HG03342 (cell line): ENCODE data around the gene RPGRIP1.
A peak's percentile ranks its signal among the peaks of the same experiment; 100 is the strongest.
"Not testable (repeated sequence)": the region's sequence is repeated elsewhere in the genome, so short reads cannot be mapped to it uniquely, and the experiment has no call there.

ENCODE experiments used
- ATAC-seq: cut with Tn5 transposase; IDR thresholded peaks from one replicate; pipeline ENCODE4 v1.9.1; 2021; ENCODE audit warnings: mild to moderate bottlenecking, moderate library complexity; ENCODE audit not compliant: unreplicated experiment

The RPGRIP1 gene

DNA sequence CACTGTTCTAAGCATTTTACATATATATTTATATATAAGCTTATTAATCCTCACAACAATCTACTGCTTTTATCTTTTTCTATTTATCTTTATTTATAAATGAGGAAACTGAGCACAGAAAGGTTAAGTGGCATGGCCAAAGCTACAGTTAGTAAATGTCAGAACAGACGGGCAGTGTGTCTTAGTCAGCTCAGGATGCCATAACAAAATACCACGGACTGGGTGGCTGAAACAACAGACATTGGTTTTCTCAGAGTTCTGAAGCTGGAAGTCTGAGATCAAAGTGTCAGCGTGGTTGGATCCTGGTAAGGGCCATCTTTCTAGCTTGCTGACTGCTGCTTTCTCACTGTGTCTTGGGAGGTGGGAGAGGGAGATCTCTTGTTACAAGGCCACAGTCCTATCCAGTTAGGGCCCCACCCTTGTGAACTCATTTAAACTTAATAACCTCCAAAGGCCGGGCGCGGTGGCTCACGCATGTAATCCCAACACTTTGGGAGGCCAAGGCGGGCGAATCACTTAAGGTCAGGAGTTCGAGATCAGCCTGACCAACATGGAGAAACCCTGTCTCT, 19.8 kb downstream of the RPGRIP1 start:
- no peak for ATAC-seq

DNA sequence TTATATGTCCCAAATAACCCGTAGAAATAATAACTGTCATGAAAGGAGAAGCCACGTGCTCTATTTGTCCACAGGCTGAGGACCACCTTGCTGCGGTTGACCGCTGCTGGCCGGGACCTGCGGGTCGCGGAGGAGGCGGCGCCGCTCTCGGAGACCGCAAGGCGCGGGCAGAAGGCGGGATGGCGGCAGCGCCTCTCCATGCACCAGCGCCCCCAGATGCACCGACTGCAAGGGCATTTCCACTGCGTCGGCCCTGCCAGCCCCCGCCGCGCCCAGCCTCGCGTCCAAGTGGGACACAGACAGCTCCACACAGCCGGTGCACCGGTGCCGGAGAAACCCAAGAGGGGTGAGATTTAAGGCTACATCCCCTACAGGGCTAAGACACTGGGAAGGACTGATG, 21.0 kb downstream of the RPGRIP1 start:
- ATAC-seq = no peak

- ATAC-seq = no peak
Observed at GRCh38 chr14:21302013-21302835, 22.3 kb downstream of the RPGRIP1 start.

GRCh38 chr14:21302836-21303140, 22.9 kb downstream of the RPGRIP1 start:
- not testable (repeated sequence) for ATAC-seq

DNA sequence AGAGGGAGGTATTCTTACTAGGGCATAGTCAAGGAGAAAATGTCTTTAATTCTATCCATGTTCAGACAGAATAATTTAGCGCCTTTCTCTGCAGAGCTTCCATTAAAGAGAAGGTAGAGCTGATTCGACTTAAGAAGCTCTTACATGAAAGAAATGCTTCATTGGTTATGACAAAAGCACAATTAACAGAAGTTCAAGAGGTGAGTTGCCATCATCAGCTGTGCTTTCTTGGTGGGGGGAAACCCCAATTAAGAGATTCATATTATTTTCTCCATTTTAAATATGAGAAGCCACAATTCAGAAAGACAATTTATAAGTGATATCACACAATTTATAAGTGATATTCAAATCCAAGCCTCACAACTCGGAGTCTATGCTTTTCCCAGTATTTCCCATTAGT, 27.8 kb downstream of the RPGRIP1 start:
- no peak for ATAC-seq

GRCh38 chr14:21308132-21308478, 28.2 kb downstream of the RPGRIP1 start:
- ATAC-seq = peak; percentile 11

DNA sequence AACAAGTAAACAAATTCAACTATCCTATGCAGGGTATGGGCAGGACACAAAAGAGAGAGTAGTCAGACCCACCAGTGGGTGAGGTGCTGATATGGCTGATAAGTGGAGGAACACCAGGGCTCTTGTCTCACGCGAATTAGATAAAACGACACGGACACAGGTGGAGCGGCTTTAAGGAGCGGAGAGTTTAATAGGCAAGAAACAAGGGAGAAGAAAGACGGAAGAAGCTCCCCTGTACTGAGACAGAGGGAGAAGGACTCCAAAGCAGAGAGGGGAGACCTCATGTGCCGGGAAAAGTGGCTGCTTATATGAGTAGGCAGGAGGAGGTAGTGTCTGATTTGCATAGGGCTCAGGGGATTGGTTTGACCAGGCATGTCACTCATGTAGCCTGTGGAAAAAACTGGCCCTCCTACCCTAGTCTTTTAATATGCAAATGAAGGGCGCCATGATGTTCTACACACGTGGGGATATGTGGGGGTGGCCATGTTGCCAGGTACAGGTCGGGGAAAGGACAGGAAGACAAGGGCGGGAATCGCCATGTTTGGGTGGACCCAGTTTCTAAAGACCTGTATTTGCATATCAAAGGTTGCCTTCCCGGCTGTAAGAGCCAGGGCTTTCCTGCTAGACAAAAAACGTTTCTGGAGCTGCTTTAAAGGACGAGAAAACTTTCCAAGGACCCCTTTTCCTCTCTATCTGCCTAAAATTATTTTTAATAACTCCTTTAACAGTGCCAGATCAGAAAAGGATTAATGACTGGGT, 28.8 kb downstream of the RPGRIP1 start:
- peak; percentile 76 for ATAC-seq

DNA sequence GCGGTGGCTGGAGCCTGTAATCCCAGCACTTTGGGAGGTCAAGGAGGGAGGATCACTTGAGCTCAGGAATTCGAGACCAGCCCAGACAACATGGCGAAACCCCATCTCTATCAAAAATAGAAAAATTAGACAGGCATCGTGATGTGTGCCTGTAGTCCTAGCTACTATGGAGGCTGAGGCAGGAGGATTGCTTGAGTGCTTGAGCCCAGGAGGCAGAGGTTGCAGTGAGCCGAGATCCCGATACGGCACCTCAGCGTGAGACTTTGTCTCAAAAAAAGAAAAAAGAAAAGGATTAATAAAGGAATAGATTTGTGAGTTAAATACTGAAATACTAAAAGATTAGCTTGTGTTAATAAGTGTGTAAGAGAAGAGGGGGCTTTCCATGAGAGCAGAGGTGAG, 29.4 kb downstream of the RPGRIP1 start:
- ATAC-seq = no peak

DNA sequence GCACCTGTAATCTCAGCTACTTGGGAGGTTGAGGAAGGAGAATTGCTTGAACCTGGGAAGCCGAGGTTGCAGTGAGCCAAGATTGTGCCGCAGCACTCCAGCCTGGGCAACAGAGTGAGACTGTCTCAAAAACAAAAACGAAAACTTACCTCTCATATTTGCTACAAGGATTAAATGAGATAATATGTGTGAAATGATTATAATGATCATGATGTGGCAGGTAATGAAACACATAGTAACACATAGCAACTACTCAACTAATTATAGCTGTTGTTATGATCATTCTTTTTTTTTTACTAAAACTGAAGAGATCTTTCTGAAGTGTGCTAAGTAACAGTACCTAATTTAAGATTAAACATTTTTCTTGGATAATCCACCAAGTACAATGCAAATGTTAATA, 30.1 kb downstream of the RPGRIP1 start:
- no peak for ATAC-seq

GRCh38 chr14:21311614-21312013, 31.7 kb downstream of the RPGRIP1 start:
- ATAC-seq = no peak

GRCh38 chr14:21313512-21313911, 33.6 kb downstream of the RPGRIP1 start:
- no peak for ATAC-seq

GRCh38 chr14:21317398-21317797, 37.5 kb downstream of the RPGRIP1 start:
- no peak for ATAC-seq

- no peak for ATAC-seq
Observed at GRCh38 chr14:21320913-21321312, 41.0 kb downstream of the RPGRIP1 start.

DNA sequence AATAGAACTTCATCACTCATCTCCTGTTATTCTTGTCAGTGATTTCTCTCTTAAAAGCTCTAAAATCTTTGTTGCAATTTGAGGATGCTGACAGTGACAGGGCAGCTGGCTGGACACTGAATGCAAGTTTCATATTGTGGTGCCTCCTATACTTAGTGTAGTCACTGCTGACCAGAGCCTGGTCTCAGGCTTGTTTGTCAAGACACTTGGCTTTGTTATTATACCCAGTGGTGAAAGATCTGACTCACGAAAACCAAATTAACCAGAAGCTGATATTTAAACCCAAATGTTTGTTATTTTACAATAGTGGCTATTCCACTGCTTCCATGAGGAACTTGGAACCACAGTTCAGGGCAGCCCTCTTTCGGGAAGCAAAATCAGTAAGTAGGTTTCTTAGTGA, 42.8 kb downstream of the RPGRIP1 start:
- no peak for ATAC-seq

DNA sequence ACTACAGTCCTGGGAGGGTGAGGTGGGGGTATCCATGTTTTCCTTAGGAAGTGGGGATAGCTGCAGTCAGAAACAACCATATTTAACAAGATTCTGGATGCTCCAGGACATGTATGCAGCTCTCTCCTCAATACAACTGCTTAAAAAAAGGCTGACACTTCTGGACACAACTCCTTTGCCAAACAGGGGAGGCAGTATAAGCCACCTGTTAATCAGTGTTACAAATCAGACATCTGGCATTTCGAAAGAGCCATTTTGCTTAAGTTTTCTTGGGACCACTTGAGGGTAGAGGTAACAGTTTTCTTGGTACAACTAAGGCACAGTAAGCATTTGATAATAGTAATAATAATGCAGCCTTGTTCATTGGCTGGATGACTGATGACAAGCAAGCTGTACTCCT, 47.1 kb downstream of the RPGRIP1 start:
- ATAC-seq = no peak
